ENCODE data around the gene PCSK2.

Gene PCSK2

GRCh38 chr20:17343656-17344452, 117.0 kb downstream of the PCSK2 start:
- DNase-seq, result no peak

- DNase-seq, result no peak
These were observed 118.0 kb downstream of the PCSK2 start for GRCh38 chr20:17344790-17345189.

- DNase-seq, result no peak
These were observed 118.5 kb downstream of the PCSK2 start for GRCh38 chr20:17345321-17345720.

- no peak for DNase-seq
These were observed 123.5 kb downstream of the PCSK2 start for GRCh38 chr20:17350321-17350720.

- no peak for DNase-seq
These were observed 130.4 kb downstream of the PCSK2 start for GRCh38 chr20:17357238-17357637.

- no peak for DNase-seq
These were observed 132.0 kb downstream of the PCSK2 start for GRCh38 chr20:17358854-17359253.

GRCh38 chr20:17364681-17365080, 137.8 kb downstream of the PCSK2 start:
- no peak for DNase-seq

- DNase-seq, result no peak
These were observed 139.0 kb downstream of the PCSK2 start for GRCh38 chr20:17365831-17366230.

- DNase-seq, result no peak
These were observed 142.7 kb downstream of the PCSK2 start for GRCh38 chr20:17369506-17369905.

- no peak for DNase-seq
These were observed 146.1 kb downstream of the PCSK2 start for GRCh38 chr20:17372806-17373440.

- DNase-seq, result no peak
These were observed 147.2 kb downstream of the PCSK2 start for GRCh38 chr20:17374086-17374485.

- DNase-seq, result no peak
These were observed 149.2 kb downstream of the PCSK2 start for GRCh38 chr20:17376031-17376430.

- no peak for DNase-seq
These were observed 150.4 kb downstream of the PCSK2 start for GRCh38 chr20:17377231-17377630.

GRCh38 chr20:17379651-17380050, 152.8 kb downstream of the PCSK2 start:
- no peak for DNase-seq

GRCh38 chr20:17380801-17381200, 154.0 kb downstream of the PCSK2 start:
- no peak for DNase-seq

GRCh38 chr20:17381724-17382123, 154.9 kb downstream of the PCSK2 start:
- no peak for DNase-seq

GRCh38 chr20:17385798-17386197, 159.0 kb downstream of the PCSK2 start:
- no peak for DNase-seq

GRCh38 chr20:17390655-17391054, 163.8 kb downstream of the PCSK2 start:
- no peak for DNase-seq

GRCh38 chr20:17391127-17391771, 164.4 kb downstream of the PCSK2 start:
- no peak for DNase-seq

GRCh38 chr20:17394411-17394810, 167.6 kb downstream of the PCSK2 start:
- DNase-seq, result no peak

- no peak for DNase-seq
These were observed 168.9 kb downstream of the PCSK2 start for GRCh38 chr20:17395729-17396128.

GRCh38 chr20:17399303-17399985, 172.6 kb downstream of the PCSK2 start:
- no peak for DNase-seq

GRCh38 chr20:17403461-17403860, 176.6 kb downstream of the PCSK2 start:
- DNase-seq, result no peak
